Liver (tissue), 9 donors: ENCODE measurements around the gene HPRT1. TPM values are rescaled to one million over a fixed set of nuclear protein-coding genes. Genes with fewer than 3 reads are reported as not detected.
A peak's percentile ranks its signal among the peaks of the same experiment; 100 is the strongest.
"Not testable (repeated sequence)": the region's sequence is repeated elsewhere in the genome, so short reads cannot be mapped to it uniquely, and the experiment has no call there.

ENCODE experiments used
- DNase-seq: peaks from one replicate; pipeline ENCODE4 v3.0.0-alpha.2; 2017; ENCODE audit warnings: low spot score
- H3K27ac ChIP-seq, 2 donors: one replicate each; pipeline ENCODE4 v1.7.0; 2013; ENCODE audit warnings: inconsistent platforms in 2 of 2, low read length in 2 of 2, control low read depth in 1 of 2, low read depth in 1 of 2, mild to moderate bottlenecking in 1 of 2
- H3K27me3 ChIP-seq, 4 donors: one replicate each; pipeline versions ENCODE4 v1.6.1 to v1.7.0; 2013; ENCODE audit warnings: low read length in 3 of 4, inconsistent platforms in 1 of 4, mild to moderate bottlenecking in 1 of 4, moderate library complexity in 1 of 4; ENCODE audit not compliant: control insufficient read depth in 4 of 4, insufficient read depth in 4 of 4
- H3K36me3 ChIP-seq, 4 donors: one replicate each; pipeline versions ENCODE4 v1.6.1 to v1.7.0; 2013; ENCODE audit warnings: low read length in 3 of 4, mild to moderate bottlenecking in 3 of 4, low read depth in 1 of 4, moderate library complexity in 1 of 4; ENCODE audit not compliant: control insufficient read depth in 4 of 4, insufficient read depth in 3 of 4
- H3K4me1 ChIP-seq, 4 donors: one replicate each; pipeline versions ENCODE4 v1.6.1 to v1.7.0; 2013; ENCODE audit warnings: low read length in 3 of 4, mild to moderate bottlenecking in 3 of 4, moderate library complexity in 1 of 4; ENCODE audit not compliant: control insufficient read depth in 4 of 4, insufficient read depth in 4 of 4
- H3K4me3 ChIP-seq, 3 donors: one replicate each; pipeline versions ENCODE4 v1.6.1 to v1.7.0; 2013; ENCODE audit warnings: low read length in 3 of 3, control low read depth in 1 of 3, low read depth in 1 of 3, mild to moderate bottlenecking in 1 of 3
- H3K9ac ChIP-seq, 2 donors: one replicate each; pipeline ENCODE4 v1.7.0; 2013; ENCODE audit warnings: low read length in 2 of 2, mild to moderate bottlenecking in 2 of 2, moderate library complexity in 2 of 2, control low read depth in 1 of 2, low read depth in 1 of 2
- H3K9me3 ChIP-seq, 4 donors: one replicate each; pipeline versions ENCODE4 v1.6.1 to v1.7.0; 2013; ENCODE audit warnings: low read length in 3 of 4; ENCODE audit not compliant: control insufficient read depth in 4 of 4
- FOXA1 ChIP-seq: IDR thresholded peaks from 2 replicates; pipeline ENCODE4 v1.6.1; 2016; ENCODE audit warnings: antibody characterized with exemption
- FOXA2 ChIP-seq: IDR thresholded peaks from 2 replicates; pipeline ENCODE4 v1.6.1; 2016; ENCODE audit warnings: antibody characterized with exemption
- HNF4A ChIP-seq, 2 donors: conservative IDR thresholded peaks; 2 replicates each; pipeline ENCODE4 v1.6.1; 2016; ENCODE audit warnings: antibody characterized with exemption in 2 of 2, mild to moderate bottlenecking in 2 of 2
- JUND ChIP-seq, 2 donors: IDR thresholded peaks; 2 replicates each; pipeline ENCODE4 v1.6.1; 2016; ENCODE audit warnings: antibody characterized with exemption in 2 of 2
- RAD21 ChIP-seq, 2 donors: IDR thresholded peaks; 2 replicates each; pipeline ENCODE4 v1.6.1; 2016; ENCODE audit warnings: antibody characterized with exemption in 2 of 2, mild to moderate bottlenecking in 2 of 2
- RXRA ChIP-seq, 2 donors: IDR thresholded peaks; 2 replicates each; pipeline ENCODE4 v1.6.1; 2017 to 2018; ENCODE audit warnings: antibody characterized with exemption in 2 of 2, mild to moderate bottlenecking in 1 of 2
- TAF1 ChIP-seq: conservative IDR thresholded peaks from 2 replicates; pipeline ENCODE4 v1.6.1; 2016; ENCODE audit warnings: antibody characterized with exemption, mild to moderate bottlenecking
- YY1 ChIP-seq: IDR thresholded peaks from 2 replicates; pipeline ENCODE4 v1.6.1; 2016; ENCODE audit warnings: antibody characterized with exemption, mild to moderate bottlenecking
- WGBS: extraction: QIAGEN DNeasy Blood & Tissue Kit; methylation state at CpG from one replicate; pipeline ENCODE4 v1.1.7; 2013; 5-methylcytosine and 5-hydroxymethylcytosine counted together
- polyA plus RNA-seq, 2 donors: library from polyadenylated mRNA; stranded (reverse) in 1 of 2; unstranded in 1 of 2; fragments of 200-250 nt in 1 of 2; fragments of >200 nt in 1 of 2; fragmentation: Nextera tagmentation in 1 of 2; extraction: Ambion mirVana in 1 of 2; gene quantifications; one replicate each; pipeline versions ENCODE4 v1.2.1 to v1.2.3, GENCODE V29; 2013 to 2015
- total RNA-seq, 2 donors: library from RNA; depleted of rRNA; stranded (reverse); fragments of >200 nt; gene quantifications; one replicate each; pipeline ENCODE4 v1.2.3, GENCODE V29; 2014
- TF ChIP-seq, protein P1 (sequence below): fragments of 150-350 bp; IDR thresholded peaks from 2 replicates; pipeline ENCODE4 v1.5.1; 2017; ENCODE audit warnings: improper control_type of control experiment, low read depth, low read length; ENCODE audit not compliant: missing input control
- TF ChIP-seq, protein P2 (sequence below): IDR thresholded peaks from 2 replicates; pipeline ENCODE4 v1.6.1; 2016; ENCODE audit warnings: antibody characterized with exemption, mild to moderate bottlenecking
- donor health status: healthy.
- donor health status: healthy.
- donor health status: healthy.
- donor health status: healthy.
- donor health status: healthy.

Gene HPRT1
- total and polyA plus RNA-seq, 4 donors, result 5.7 to 18.4 (median 12.1) TPM

- H3K27ac ChIP-seq, result peak overlapping the region in 1 of 2 donors; percentile 28
These were observed 3.0 kb downstream of the HPRT1 start for GRCh38 chrX:134462927-134463326.

DNA sequence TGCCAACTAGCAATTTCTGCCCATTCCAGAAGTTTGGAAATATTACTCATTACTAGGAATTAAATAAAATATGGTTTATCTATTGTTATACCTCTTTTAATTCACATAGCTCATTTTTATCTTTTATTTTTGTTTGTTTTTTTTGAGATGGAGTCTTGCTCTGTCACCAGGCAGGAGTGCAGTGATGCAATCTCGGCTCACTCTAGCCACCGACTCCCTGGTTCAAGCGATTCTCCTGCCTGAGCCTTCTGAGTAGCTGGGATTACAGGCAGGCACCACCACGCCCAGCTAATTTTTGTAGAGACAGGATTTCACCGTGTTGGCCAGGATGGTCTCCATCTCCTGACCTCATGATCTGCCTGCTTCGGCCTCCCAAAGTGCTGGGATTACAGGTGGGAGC is 4.5 kb downstream of the HPRT1 start:
- 58% methylated on average over 6 of the region's 6 CpGs for WGBS
- peaks cover 0 to 24% (median 9%) of the 10 kb centered on the region in 4 donors for H3K4me1 ChIP-seq
- not testable (repeated sequence) for H3K27me3 ChIP-seq, H3K27ac ChIP-seq, H3K9ac ChIP-seq, H3K4me3 ChIP-seq, DNase-seq, H3K36me3 ChIP-seq, H3K9me3 ChIP-seq

More at GRCh38 chrX:134462927-134463326, 3.0 kb downstream of the HPRT1 start:
- Histone ChIP-seq H3K9ac (no peak overlapping the region), H3K4me1 (peaks cover 0 to 25% (median 9%) of the 10 kb centered on the region in 4 donors), H3K4me3 (no peak overlapping the region), H3K27me3 (no peaks in the 10 kb centered on the region), H3K36me3 (no peaks in the 10 kb centered on the region), H3K9me3 (no peaks in the 10 kb centered on the region)
- 18% methylated on average over 2 of the region's 2 CpGs for WGBS
- peak in 1 of 2 donors; percentile 22 for TF ChIP-seq RXRA (IDR thresholded peaks at IDR 0.05)
- TF ChIP-seq FOXA1, result peak; percentile 41
- TF ChIP-seq, protein P1, sequence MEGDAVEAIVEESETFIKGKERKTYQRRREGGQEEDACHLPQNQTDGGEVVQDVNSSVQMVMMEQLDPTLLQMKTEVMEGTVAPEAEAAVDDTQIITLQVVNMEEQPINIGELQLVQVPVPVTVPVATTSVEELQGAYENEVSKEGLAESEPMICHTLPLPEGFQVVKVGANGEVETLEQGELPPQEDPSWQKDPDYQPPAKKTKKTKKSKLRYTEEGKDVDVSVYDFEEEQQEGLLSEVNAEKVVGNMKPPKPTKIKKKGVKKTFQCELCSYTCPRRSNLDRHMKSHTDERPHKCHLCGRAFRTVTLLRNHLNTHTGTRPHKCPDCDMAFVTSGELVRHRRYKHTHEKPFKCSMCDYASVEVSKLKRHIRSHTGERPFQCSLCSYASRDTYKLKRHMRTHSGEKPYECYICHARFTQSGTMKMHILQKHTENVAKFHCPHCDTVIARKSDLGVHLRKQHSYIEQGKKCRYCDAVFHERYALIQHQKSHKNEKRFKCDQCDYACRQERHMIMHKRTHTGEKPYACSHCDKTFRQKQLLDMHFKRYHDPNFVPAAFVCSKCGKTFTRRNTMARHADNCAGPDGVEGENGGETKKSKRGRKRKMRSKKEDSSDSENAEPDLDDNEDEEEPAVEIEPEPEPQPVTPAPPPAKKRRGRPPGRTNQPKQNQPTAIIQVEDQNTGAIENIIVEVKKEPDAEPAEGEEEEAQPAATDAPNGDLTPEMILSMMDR, result no peak
- TF ChIP-seq FOXA2, result peak; percentile 53
- no peak for TF ChIP-seq YY1
- peak in 1 of 2 donors; percentile 25 for TF ChIP-seq HNF4A (conservative IDR thresholded peaks at IDR 0.05)
- no peak for DNase-seq

GRCh38 chrX:134469486-134469885 is 9.5 kb downstream of the HPRT1 start:
- no peaks in the 10 kb centered on the region for H3K4me1 ChIP-seq
- no peak for TF ChIP-seq FOXA1
- no peak for TF ChIP-seq JUND (IDR thresholded peaks at IDR 0.05)
- TF ChIP-seq, protein P2, sequence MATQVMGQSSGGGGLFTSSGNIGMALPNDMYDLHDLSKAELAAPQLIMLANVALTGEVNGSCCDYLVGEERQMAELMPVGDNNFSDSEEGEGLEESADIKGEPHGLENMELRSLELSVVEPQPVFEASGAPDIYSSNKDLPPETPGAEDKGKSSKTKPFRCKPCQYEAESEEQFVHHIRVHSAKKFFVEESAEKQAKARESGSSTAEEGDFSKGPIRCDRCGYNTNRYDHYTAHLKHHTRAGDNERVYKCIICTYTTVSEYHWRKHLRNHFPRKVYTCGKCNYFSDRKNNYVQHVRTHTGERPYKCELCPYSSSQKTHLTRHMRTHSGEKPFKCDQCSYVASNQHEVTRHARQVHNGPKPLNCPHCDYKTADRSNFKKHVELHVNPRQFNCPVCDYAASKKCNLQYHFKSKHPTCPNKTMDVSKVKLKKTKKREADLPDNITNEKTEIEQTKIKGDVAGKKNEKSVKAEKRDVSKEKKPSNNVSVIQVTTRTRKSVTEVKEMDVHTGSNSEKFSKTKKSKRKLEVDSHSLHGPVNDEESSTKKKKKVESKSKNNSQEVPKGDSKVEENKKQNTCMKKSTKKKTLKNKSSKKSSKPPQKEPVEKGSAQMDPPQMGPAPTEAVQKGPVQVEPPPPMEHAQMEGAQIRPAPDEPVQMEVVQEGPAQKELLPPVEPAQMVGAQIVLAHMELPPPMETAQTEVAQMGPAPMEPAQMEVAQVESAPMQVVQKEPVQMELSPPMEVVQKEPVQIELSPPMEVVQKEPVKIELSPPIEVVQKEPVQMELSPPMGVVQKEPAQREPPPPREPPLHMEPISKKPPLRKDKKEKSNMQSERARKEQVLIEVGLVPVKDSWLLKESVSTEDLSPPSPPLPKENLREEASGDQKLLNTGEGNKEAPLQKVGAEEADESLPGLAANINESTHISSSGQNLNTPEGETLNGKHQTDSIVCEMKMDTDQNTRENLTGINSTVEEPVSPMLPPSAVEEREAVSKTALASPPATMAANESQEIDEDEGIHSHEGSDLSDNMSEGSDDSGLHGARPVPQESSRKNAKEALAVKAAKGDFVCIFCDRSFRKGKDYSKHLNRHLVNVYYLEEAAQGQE, result no peak
- TF ChIP-seq HNF4A (conservative IDR thresholded peaks at IDR 0.05), result no peak
- TF ChIP-seq YY1, result no peak
- TF ChIP-seq RXRA (IDR thresholded peaks at IDR 0.05), result no peak
- TF ChIP-seq TAF1, result no peak
- no peak for TF ChIP-seq RAD21 (IDR thresholded peaks at IDR 0.05)
- TF ChIP-seq, protein P1, result no peak
- TF ChIP-seq FOXA2, result no peak
- DNase-seq, result no peak
- no peaks in the 10 kb centered on the region for H3K36me3 ChIP-seq
- H3K27ac ChIP-seq, result no peak overlapping the region
- 65% methylated on average over 2 of the region's 2 CpGs for WGBS
- no peaks in the 10 kb centered on the region for H3K9me3 ChIP-seq
- no peak overlapping the region for H3K9ac ChIP-seq
- no peaks in the 10 kb centered on the region for H3K27me3 ChIP-seq
- H3K4me3 ChIP-seq, result no peak overlapping the region
